Mucosa of descending colon (tissue), 3 donors: Measurements from ENCODE around the gene MKLN1. TPM values are rescaled to one million over a fixed set of nuclear protein-coding genes. Genes with fewer than 3 reads are reported as not detected.

Source experiments
- ATAC-seq: fragments of 200-7000 bp; cut with Tn5 transposase; one replicate; pipeline ENCODE4 v1.9.1; 2020; ENCODE audit warnings: mild to moderate bottlenecking, moderate library complexity
- DNase-seq, 3 donors: peaks; one replicate each; pipeline ENCODE4 v3.0.0-alpha.2; 2020
- H3K36me3 ChIP-seq: fragments of 200-600 bp; one replicate; pipeline ENCODE4 v1.8.0; 2021; ENCODE audit warnings: low read depth, mild to moderate bottlenecking
- H3K4me1 ChIP-seq: fragments of 200-600 bp; one replicate; pipeline ENCODE4 v1.8.0; 2021; ENCODE audit warnings: low read depth, mild to moderate bottlenecking
- H3K4me3 ChIP-seq: fragments of 200-600 bp; one replicate; pipeline ENCODE4 v1.8.0; 2021; ENCODE audit warnings: mild to moderate bottlenecking
- H3K9me3 ChIP-seq: fragments of 200-600 bp; one replicate; pipeline ENCODE4 v1.8.0; 2021; ENCODE audit warnings: mild to moderate bottlenecking
- CTCF ChIP-seq: fragments of 200-600 bp; IDR thresholded peaks from one replicate; pipeline ENCODE4 v1.8.0; 2022; ENCODE audit warnings: antibody characterized with exemption, mild to moderate bottlenecking
- intact Hi-C, 2 donors: fragments of 100-400 bp; cut with DNase I in 1 of 2; cut with micrococcal nuclease in 1 of 2; formaldehyde crosslinking; loops; one replicate each; pipeline versions ENCODE4 v1.11.0 to v1.11.1; 2022; cut with DNase I, micrococcal nuclease
- total RNA-seq, 3 donors: library from RNA; stranded (reverse); fragmentation: NEBNext Ultra II Directional in 2 of 3; extraction: Animal tissue kit (Norgen Biotek cat#: 25700) in 2 of 3; gene quantifications; one replicate each; pipeline versions ENCODE4 v1.2.1 to v1.2.4, GENCODE V29; 2021 to 2023
- donor health status: DM: no; HTN: no; CAD: no; lungs with moderate emphysema.
- donor health status: DM: no; HTN: no; CAD: no.
- donor health status: DM: no; HTN: yes; CAD: no.

The MKLN1 gene
- total RNA-seq, 3 donors from 2014 or later: 41.5 to 66.1 (median 47.1) TPM

- ATAC-seq (no peak), DNase-seq (no peak)
- TF ChIP-seq CTCF: no peak
- intact Hi-C loops: no loop called here
- no peaks in the 10 kb centered on the region for H3K9me3 ChIP-seq
- H3K36me3 ChIP-seq: no peaks in the 10 kb centered on the region
- no peaks in the 10 kb centered on the region for H3K4me1 ChIP-seq
- H3K4me3 ChIP-seq: no peak overlapping the region
Measured at GRCh38 chr7:131288450-131288849, 39.2 kb upstream of the MKLN1 start.

GRCh38 chr7:131289051-131289450, 38.6 kb upstream of the MKLN1 start:
- DNase-seq (no peak), ATAC-seq (no peak)
- intact Hi-C loops: no loop called here
- Histone ChIP-seq H3K4me1 (no peaks in the 10 kb centered on the region), H3K36me3 (no peaks in the 10 kb centered on the region), H3K9me3 (no peaks in the 10 kb centered on the region), H3K4me3 (no peak overlapping the region)
- TF ChIP-seq CTCF: no peak

- H3K4me1 ChIP-seq: no peaks in the 10 kb centered on the region
- DNase-seq (no peak), ATAC-seq (no peak)
- intact Hi-C loops: no loop called here
- H3K4me3 ChIP-seq: no peak overlapping the region
- TF ChIP-seq CTCF: no peak
- H3K9me3 ChIP-seq: no peaks in the 10 kb centered on the region
- no peaks in the 10 kb centered on the region for H3K36me3 ChIP-seq
Measured at GRCh38 chr7:131292141-131292905, 35.4 kb upstream of the MKLN1 start.

GRCh38 chr7:131293018-131293417, 34.7 kb upstream of the MKLN1 start:
- no peak for DNase-seq
- no peaks in the 10 kb centered on the region for H3K4me1 ChIP-seq
- no peaks in the 10 kb centered on the region for H3K9me3 ChIP-seq
- no peak for ATAC-seq
- no peak for TF ChIP-seq CTCF
- no peak overlapping the region for H3K4me3 ChIP-seq
- intact Hi-C loops: no loop called here
- H3K36me3 ChIP-seq: no peaks in the 10 kb centered on the region

- DNase-seq: no peak
- H3K4me1 ChIP-seq: no peaks in the 10 kb centered on the region
- TF ChIP-seq CTCF: no peak
- ATAC-seq: no peak
- H3K9me3 ChIP-seq: no peaks in the 10 kb centered on the region
- H3K36me3 ChIP-seq: no peaks in the 10 kb centered on the region
- intact Hi-C loops: no loop called here
- H3K4me3 ChIP-seq: no peak overlapping the region
Measured at GRCh38 chr7:131294553-131294952, 33.1 kb upstream of the MKLN1 start.
